Omental fat pad (tissue), 4 donors: ENCODE measurements around the gene TMC2. TPM values are rescaled to one million over a fixed set of nuclear protein-coding genes. Genes with fewer than 3 reads are reported as not detected.

ENCODE experiments used
- ATAC-seq: fragments of 150-250 bp; one replicate; pipeline ENCODE4 v1.9.1; 2016; ENCODE audit warnings: mild to moderate bottlenecking, moderate library complexity; ENCODE audit not compliant: low FRiP score
- DNase-seq: peaks from one replicate; pipeline ENCODE4 v3.0.0-alpha.2; 2019; ENCODE audit warnings: low spot score
- CTCF ChIP-seq, 3 donors: fragments of 450-650 bp; IDR thresholded peaks; one replicate each; pipeline ENCODE4 v1.5.1; 2016 to 2017; ENCODE audit warnings: antibody characterized with exemption in 3 of 3, mild to moderate bottlenecking in 3 of 3, moderate library complexity in 2 of 3
- total RNA-seq, 4 donors: library from RNA; depleted of rRNA; stranded (reverse); fragments of >200 nt; gene quantifications; one replicate each; pipeline ENCODE4 v1.1.0, GENCODE V29; 2016

The TMC2 gene
- total RNA-seq, 4 donors from 2014 or later = 0.32 to 0.88 (median 0.53) TPM

- TF ChIP-seq CTCF (IDR thresholded peaks at IDR 0.05) = no peak
- ATAC-seq = no peak
- no peak for DNase-seq
Measured at GRCh38 chr20:2509794-2510193, 26.6 kb upstream of the TMC2 start.

GRCh38 chr20:2515203-2515602 lies 21.2 kb upstream of the TMC2 start:
- ATAC-seq (no peak), DNase-seq (no peak)
- no peak for TF ChIP-seq CTCF (IDR thresholded peaks at IDR 0.05)

- DNase-seq (no peak), ATAC-seq (no peak)
- no peak for TF ChIP-seq CTCF (IDR thresholded peaks at IDR 0.05)
Measured at GRCh38 chr20:2516399-2516798, 20.0 kb upstream of the TMC2 start.

- ATAC-seq (no peak), DNase-seq (no peak)
- no peak for TF ChIP-seq CTCF (IDR thresholded peaks at IDR 0.05)
Measured at GRCh38 chr20:2518096-2518495, 18.3 kb upstream of the TMC2 start.

GRCh38 chr20:2518558-2518957 lies 17.8 kb upstream of the TMC2 start:
- no peak for ATAC-seq
- DNase-seq = no peak
- TF ChIP-seq CTCF (IDR thresholded peaks at IDR 0.05) = no peak

GRCh38 chr20:2519115-2519809 lies 17.1 kb upstream of the TMC2 start:
- ATAC-seq = no peak
- TF ChIP-seq CTCF (IDR thresholded peaks at IDR 0.05) = no peak
- DNase-seq = no peak

GRCh38 chr20:2520617-2521016 lies 15.8 kb upstream of the TMC2 start:
- no peak for TF ChIP-seq CTCF (IDR thresholded peaks at IDR 0.05)
- ATAC-seq = no peak
- no peak for DNase-seq
